NCI-H2081 treated with DMSO at 0.1 percent for 48 hours (cell line): ENCODE data around the gene HMGXB3.
"Not testable (repeated sequence)": the region's sequence is repeated elsewhere in the genome, so short reads cannot be mapped to it uniquely, and the experiment has no call there.

Experiments used
- DNase-seq: peaks from one replicate; lab custom pipeline; 2025; lab: John Stamatoyannopoulos, UW

Gene HMGXB3

DNA sequence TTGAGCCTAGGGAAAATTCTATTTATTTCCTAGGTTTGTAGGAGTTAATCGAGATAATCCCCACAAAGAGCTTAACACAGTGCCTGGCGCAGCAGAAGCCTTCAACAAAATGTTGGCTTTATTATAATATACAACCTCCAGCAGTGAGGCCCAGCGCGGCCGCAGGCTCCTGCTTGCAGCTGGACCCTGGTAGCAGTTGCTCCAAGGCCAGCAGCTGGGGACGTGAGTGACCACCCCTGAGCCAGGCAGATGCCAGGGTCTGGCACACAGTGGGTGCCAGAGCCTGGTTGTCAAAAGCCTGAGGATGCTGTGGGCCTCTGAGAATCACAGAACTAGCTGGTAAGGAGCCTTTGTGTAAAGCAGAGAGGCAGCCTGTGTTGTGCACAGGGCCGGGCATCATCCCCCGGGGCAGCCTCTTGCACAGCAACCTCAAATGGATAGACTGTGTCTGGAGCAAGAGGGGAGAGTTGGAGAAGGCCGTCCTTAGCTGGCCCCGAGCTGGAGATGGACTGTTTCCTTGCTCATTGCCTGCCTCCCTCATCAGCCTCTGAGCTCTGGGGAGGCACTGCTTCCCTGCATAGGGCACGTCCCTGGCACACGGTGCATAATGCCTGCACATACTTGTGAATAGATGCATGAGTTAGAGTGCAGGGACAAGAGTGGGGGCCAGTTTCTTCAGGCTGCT is 68.6 kb downstream of the HMGXB3 start:
- no peak for DNase-seq

DNA sequence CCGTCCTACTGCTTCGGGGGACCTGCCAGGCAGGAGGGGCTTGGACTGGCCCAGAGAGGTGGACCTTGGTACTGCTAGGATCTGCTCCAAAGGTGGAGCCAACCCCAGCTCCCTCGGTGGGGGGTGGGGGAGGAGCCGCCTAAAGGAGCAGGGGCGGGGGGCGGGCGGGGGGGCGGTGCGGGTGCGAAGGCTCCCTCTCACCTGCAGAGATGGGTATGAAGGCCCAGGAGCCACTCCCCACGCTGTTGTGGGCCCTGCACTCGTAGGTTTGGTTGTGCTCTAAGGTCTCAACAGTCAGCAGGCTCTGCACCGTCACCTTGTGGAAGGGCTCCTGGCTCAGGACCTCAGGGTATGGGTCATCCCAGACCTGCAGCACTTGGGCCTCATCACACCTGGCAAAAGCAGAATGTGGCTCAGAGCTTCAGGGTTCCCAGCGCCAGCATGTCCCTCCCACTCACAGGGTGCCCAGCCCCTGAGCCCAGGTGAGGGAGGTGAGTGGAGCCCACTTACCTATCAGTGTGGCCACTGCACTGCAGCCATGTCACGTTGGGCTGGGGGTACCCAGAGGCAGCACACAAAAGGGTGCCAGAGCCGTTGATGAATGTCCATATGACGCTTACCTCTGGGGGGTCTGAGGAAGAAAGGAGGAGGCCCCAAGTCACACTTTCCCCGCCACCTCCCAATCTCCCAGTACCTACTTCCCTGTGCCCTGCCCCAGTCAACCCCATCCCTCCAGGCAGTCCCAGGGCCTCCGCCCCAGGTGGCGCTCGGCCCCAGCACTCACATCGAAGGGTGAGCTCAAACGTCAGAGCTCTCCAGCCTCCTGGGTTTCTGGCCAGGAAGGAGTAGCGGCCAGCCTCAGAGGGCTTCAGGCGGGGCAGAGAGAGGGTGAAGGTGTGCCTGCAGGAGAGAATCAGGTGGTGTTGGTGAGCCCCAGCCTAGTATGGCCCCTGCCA is 69.4 kb downstream of the HMGXB3 start:
- no peak for DNase-seq

DNA sequence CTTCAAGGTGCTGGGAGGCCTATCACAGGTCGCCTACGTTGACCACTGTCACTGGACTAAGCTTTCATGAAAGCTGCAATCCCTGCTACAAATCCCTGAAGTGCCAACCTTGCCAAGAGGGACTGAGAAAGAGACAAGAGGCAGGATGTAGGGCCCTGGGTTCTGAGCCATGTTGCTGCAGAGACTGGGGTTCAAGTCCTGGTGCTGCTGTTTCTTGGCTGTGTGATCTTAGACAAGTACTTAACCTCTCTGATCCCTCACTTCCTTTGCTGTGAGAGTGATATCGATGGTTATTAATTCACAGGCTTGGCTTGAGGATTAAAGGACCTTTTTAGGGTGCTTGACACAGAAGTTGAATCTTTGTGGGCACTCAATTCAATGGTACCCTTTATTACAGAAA is 70.3 kb downstream of the HMGXB3 start:
- no peak for DNase-seq

DNA sequence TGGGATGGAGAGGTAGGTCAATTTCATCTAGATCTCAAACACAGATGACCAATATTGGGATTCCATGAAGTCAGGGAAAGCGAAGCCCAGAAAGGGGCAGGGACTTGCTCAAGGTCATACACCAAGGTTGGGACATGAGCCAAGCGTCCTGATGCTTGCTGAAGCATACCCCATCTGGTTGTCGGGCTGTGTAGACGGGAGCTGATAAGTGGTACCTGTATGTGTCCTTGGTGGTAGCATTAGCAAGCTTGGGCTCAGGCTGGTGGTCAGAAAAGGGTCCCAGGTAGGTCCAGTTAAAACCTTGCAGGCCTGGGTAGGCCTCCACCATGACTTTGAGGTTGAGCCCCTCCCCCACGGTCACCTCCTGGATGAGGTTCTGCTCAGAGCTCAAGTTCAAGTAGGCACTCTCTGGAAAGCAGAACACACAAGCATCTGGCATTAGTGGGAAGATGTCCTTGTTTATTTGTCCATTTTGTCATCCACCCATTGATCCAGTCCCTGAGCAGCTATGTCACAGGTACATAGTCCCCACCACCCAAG is 72.6 kb downstream of the HMGXB3 start:
- no peak for DNase-seq

DNA sequence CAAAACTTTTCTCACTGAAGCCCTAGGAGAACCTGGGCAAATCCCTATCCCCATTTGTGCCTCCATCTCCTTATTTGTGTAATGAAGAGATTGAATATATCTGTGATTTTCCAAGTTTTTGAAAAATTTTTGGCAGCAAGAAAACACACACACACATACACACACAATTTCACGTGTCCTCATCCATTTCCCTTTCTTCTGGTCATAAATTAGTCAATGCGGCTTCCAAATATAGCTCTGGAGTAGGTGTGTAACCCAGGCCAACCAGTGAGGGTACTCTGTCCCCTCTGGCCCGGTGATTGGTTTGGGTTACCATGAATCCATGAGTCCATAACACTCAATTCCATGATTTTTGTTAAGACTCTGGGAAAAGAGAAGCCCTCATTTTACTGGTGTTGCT is 73.1 kb downstream of the HMGXB3 start:
- no peak for DNase-seq

DNA sequence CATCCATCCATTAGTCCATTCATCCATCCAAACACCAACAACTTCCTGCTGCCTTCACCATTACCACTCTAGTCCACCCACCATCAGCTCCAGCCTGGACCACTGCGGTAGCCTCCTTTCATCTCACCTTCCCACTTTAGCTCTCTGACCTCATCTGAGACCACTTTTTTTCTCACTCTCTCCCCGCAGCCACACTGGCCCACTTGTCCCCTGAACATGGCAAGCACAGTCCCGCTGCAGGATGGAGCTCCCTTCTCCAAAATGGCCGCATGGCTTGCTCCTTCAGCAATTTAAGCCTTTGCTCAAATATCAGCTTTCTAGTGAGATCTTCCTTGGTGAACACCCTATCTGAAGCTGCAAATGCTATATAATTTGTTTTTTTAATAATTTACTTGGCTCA is 74.7 kb downstream of the HMGXB3 start:
- DNase-seq = no peak

DNA sequence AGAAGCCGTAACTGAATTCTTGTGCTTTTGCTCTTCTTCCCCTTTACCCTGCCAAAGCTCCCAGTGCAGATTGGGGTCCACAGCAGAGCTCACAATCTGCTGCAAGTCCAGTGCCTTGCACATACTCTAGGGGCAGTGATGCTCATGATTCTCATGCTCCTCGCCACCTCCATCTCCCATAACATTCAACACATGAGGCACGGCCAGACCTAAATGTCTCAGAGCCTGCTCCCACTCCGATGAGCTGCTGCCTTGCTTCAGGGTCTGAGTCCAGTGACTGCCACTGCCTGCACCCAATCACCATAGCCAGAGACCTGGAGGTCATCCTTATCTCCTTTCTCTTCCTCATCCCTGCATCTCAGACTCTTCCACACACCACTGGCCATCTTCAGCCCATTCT is 75.3 kb downstream of the HMGXB3 start:
- DNase-seq = no peak

DNA sequence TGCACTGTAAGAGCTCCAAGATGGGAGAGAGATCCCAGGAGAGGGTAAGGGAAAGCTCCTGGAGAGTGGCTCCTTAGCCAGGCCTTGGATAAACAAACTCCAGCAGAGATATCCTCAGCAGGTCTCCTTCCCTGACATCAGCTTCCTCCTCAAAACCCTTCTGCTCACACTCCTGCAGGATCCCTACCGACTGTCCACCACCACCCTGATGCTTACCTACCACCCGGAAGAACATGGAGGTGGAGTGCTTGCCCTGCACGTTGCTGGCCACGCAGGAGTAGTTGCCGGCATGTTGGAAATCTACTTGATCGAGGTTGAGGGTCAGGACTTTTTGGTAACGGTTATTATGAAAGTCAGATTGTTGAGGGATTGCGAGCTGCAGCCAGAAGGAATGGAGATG is 76.5 kb downstream of the HMGXB3 start:
- DNase-seq = no peak

DNA sequence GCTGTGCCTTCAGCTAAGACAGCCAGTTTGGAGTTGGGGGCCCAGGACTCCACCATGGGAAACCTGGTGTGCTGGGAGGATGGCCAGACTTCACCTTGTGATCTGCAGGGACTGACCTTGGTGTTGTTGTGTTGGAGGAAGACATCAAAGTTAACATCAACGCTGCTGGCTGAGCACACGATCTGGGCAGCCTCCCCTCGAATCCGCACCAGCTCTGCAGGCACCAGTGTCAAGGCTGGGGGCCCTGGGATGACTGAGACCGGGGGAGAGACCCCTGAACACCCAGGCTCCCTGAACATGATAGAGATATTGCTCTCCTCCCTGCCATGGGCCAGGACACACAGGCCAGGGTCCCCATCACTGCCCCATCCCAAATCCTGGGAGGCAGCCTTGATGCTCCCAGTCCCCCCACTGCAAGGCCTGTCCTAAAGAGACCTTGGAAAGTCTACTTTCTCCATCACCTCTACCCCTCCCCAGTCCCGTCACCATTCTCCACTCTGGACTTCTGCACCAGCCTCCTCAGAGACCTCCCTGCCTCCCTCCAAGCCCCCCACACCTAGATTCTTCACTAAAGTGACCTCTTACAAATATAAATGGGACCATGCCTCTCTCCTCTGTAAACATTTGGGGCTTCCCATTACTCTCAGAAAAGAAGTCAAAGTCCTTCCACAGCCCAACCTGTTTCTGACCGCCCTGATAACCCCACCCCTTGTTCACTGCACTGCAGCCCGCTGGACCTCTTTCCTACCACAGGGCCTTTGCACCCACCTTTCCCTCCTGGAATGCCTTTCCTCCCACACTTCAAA is 77.7 kb downstream of the HMGXB3 start:
- DNase-seq = no peak

DNA sequence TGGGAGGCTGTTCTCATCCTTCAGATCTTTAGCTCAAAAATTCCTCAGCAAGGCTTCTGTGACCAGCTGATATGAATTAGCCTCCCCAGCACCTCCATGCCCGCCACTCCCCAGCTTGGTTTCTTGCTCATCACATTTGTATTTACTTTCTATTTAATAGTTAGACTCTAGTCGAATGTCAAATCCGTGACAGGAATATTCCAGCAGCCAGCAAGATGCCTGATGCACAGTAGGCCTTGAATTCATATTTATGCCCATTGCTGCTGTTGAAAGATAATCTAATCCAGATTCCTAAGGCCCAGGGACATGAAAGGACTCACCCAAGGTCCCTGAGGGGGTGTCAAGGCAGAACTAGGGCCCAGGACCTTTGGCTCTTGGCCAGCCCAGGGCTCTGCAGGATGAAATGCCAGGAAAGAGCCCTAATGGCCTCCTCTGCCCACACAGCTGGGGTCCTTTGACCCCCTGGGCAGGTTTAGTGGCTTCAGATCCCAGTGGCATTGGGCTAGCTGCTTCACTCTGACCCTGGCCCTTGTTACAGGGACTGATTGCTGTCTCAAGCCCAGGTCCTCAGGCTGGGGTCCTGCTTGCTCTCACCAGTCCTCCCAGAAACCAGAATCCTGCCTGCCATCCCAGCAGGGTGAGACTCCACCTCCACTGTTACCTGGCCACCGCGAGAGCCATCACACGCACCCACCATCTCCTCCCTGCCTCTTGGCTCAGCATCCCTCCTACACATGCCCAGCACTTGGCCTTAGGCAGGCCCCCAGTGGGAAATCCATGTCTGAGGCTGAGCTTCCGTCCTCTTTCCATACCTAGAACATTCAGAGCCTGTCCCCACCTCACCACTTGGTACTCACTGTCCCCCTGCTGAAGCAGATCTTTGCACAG is 78.5 kb downstream of the HMGXB3 start:
- DNase-seq = no peak

DNA sequence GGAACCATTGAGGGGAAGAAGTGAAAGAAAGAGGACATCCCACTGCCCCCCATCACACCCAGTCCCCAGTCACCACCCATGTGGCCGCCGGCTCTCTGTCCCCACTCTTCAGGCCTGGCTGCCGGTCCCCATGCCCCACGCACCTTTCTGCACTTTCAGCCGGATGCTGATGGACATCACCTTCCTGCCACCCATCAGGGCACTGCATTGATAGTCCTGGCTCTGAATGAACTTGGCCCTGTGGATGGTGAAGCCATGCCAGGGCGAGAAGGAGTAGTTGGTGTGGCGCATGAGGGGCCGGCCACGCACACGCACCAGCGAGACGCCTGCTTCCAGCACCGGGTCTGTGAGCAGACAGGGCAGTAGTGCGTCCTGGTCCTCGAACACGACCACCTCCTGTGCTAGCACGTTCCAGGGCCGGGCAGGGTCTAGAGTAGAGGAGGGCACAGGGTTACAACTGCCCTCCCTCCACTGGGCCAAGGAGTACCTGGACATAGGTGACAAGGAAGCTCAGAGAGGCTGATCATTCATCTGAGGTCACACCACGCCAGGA is 79.4 kb downstream of the HMGXB3 start:
- DNase-seq = no peak

DNA sequence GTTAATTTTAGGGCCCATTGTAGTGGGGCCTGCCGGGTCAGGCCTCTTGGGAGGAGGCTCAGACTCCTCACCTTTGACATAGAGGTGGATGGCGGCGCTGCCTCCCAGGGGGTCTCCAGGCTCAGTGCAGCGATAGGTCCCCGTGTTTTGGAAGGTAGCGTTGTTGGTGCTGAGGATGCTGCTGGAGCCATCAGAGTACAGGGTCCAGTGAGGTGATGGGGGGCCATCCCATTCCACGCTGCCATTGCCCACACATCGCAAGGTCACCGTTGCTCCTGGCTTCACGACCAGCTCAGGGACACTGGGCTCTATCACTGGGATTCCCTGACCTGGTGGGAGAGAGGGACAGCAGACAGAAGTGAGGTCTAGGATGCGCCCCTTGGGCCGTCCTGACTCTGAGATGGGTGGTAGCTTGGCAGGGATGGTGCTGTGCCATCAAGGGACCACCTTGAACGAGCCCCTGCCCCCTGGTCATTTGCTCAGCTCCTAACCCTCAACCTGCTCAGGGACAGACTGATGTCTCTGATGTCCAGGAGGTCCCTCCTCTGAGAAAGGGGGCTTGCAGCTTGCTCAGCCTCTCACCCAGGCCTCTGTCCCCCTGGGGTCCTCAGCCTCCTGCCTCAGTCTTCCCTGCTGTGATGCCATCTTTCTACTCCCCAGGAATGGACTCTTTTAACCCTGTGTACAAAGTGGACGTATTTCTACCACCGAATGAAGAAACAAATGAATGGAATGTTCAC is 80.3 kb downstream of the HMGXB3 start:
- no peak for DNase-seq

DNA sequence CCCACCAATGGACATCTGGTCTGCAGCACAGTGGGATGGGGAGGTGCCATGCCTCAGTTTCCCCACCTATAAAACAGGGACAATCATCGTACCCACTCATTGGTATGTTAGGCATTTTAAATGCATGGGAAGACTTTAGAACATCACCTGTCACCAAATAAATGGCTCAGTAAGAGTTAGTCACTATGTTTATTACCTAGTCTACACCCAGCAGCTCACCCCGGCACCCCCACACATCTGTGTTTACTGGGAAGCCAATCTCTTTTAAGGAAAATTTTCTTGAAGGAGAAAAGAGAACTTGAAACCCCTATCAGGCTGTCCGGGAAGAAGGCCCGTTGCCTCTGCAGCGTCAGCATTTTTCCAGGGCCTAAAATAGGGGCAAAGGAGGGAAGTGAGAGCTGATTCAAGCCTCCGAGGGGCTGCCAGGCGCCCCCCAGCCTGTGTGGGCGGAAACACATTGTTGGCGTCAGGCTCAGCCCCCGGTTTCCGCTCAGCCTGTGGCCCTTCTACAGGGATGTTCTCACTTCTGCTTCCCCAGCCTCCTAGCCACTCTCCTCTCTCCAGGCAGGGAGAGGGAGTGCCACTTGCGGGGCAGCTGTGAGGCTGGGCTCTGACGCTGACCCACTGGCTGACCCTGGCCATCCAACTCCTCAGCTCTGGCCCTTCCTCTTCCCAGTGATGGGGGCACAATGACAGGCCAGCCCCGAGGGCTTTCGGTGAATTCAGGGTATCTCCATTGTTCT is 81.2 kb downstream of the HMGXB3 start:
- no peak for DNase-seq

DNA sequence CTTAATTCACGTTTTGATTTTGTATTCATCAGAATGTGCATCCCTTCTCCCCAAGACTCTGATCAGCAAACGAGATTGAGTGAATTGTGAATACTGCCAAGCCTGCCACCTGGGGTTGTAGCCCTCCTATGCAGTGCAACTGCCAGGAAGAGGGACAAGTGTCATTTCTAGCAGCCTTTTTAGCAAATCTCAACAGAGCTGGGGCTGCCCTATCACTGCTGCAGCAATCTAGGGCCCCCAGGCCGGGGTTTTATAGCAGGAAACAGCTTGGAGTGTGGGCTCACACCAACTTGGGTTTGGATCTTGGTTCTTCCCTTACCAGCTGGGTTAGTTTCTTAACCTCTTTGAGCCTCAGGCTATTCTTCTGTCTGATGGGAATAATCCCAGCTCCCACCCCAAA is 81.8 kb downstream of the HMGXB3 start:
- no peak for DNase-seq

DNA sequence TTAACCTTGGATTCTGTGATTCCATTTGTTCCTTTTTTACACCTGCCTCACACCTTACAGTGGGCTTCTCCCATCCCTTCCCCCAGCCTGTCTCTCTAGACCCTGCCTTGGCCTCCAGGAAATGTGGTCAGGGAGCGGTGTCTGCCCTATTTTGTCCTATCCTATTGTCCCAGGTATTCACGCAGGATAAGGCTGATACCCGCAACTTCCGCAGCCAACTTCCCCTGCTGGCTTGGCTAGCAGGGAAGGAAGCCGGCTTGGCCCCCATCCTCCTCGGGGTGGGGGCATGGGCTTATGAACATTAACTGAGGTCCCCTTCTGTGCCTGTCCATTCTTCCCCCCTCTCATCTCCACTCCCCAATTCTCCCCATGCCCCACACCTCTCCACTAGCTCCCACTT is 82.3 kb downstream of the HMGXB3 start:
- DNase-seq = no peak

DNA sequence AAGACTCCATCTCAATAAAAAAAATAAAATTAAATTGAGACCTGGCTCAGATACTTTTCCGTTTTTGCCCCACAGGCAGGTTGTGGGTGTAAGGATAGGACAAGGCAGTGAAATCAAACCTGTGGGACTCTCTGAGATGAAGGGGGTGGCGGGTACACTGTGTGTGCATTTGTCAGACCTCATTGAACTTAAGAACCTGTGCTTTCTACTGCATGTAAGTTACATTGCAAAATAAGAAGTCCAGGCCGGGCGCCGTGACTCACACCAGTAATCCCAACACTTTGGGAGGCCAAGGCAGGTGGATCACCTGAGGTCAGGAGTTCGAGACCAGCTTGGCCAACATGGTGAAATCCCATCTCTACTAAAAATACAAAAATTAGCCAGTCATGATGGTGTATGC is 84.2 kb downstream of the HMGXB3 start:
- DNase-seq = not testable (repeated sequence)

DNA sequence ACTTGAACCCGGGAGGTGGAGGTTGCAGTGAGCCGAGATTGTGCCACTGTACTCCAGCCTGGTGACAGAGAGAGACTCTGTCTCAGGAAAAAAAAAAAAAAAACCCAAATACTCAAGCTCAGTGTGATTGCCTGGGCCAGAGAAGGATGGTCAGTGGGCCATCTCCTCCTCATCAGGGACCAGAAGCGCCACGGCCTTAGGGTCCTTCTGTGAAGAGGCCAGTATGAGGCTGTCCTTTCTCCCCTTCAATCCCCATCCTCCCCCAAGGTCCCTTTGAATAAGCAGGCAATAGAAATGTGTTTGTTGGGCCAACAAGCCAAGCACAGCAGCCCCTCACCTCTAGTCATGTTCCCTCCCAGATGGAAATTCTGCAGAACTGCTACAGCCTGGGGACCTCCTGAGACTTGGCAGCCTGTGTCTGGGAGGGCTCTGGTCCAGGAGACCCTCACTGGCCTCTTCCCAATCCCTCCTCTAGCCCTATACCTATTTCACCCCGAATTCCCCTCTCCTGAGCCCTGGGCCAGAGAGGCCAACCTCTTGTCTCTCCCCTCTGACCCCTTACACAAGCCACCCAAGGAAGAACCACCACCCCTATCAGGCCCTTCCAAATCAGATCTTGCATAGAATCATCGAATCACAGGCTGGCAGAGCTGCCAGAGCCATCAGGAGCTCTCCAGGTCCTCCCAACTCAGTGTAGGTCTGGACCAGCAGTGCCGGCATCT is 84.8 kb downstream of the HMGXB3 start:
- no peak for DNase-seq

DNA sequence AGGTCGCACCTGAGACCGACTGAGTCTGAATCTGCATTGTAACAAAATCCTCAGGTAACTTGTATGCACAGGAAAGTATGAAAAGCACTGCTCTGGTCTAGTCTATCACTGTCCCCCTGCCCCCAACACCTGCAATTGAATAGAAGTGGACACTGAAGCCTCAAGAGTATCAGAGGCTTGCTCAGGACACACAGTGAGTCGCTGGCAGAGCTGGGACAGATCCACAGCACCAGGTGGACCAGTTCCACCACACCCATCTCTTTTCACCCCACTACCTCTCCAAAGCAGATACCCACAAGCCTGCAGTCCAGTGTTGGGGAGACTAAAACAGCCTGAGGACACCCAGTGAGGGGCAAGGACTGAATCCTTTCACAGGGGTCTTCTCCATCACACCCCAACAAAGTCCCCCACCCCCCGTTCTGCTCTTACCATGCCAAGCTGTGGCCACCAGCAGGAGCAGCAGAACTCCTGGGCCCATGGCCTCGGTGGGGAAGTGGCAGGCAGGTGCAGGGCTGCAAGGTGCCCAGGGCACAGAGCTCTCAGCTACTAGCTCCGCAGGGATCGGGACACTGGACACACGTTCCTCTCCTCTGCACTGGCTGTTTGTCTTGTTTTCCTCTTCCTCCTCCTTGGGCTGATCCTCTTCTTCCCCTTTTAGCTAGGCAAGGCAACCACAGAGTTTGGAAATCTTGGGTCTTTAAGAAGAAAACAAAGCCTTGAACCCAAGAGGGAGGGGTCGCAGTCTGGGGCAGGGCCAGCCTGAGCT is 85.6 kb downstream of the HMGXB3 start, which contains the start of gene CSF1R:
TSS of gene CSF1R (minus strand) at position 605 of the 766 bp plus-strand sequence. CDS start at position 478, 127 bp downstream.
- no peak for DNase-seq
